H1 (cell line): ENCODE results near the gene ARMC7.

Source experiments
- POLR2A ChIP-seq, 2 experiments: IDR thresholded peaks; 1 replicate in 1 of 2; 2 replicates in 1 of 2; pipeline ENCODE4 v1.6.1; 2011; ENCODE audit warnings: low read depth in 2 of 2, low read length in 2 of 2, mild to moderate bottlenecking in 2 of 2; ENCODE audit errors: control extremely low read depth in 1 of 2
- POLR2AphosphoS5 ChIP-seq: IDR thresholded peaks from 2 replicates; pipeline ENCODE4 v1.6.1; 2011; ENCODE audit warnings: low read depth, low read length
- SRF ChIP-seq: IDR thresholded peaks from 2 replicates; pipeline ENCODE4 v1.6.1; 2011; ENCODE audit warnings: mild to moderate bottlenecking, low read depth, low read length, moderate library complexity
- TF ChIP-seq, protein P1 (sequence below), 3 experiments: IDR thresholded peaks; 1 replicate in 2 of 3; 2 replicates in 1 of 3; pipeline versions ENCODE4 v1.5.1 to v1.6.1; 2011; ENCODE audit warnings: low read length in 3 of 3, mild to moderate bottlenecking in 3 of 3, inconsistent platforms in 2 of 3, low read depth in 1 of 3, moderate library complexity in 1 of 3; ENCODE audit not compliant: insufficient read depth in 1 of 3; ENCODE audit errors: control extremely low read depth in 1 of 3

DNA sequence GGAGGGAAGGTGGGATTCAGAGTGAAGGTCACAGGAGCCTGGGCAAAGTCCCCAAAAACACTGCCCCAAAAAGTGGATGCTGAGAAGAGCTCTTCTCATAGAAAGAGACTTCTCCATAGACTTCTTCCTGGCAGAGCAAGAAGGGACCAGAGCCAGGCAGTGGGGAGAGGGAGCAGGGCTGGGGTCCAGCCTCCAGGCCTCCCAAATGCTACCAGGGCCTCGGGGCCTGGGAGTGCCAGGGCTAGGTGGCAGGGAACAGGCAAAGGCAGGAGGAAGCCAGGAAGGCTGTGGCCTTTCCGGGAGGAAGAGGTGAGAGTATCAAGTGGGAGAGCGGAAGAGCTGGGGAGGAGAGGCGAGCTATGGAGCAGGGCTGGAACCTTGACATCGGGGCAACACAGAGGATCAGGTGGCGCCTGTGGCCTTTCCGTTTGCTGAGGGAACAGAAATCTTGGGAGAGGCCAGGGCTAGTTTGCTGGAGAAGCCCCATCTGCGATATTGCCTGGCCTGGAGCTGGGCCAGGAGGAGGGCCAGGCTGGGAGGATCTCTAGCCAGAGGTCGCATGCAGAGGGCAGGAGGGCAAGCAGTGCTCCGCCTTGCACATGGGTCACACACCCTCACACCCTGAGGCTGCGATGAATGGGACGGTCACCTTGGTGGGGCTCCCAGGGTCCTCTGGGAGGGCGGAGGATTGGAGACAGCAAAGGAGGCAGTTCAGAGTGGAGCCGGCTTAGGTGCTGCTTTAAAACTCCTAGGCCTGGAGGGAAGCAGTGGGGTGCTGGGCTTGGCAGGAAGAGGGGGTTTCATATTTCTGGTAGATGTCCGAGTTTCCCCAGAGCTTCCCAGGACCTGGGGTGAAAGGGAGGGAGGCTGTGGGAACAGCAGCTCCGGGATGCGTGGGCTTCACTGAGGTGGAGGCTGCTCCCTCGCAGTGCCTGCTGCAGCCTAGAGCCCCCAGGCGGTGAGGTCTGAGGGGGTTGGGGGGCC is 18.6 kb upstream of the ARMC7 start:
- TF ChIP-seq, protein P1, sequence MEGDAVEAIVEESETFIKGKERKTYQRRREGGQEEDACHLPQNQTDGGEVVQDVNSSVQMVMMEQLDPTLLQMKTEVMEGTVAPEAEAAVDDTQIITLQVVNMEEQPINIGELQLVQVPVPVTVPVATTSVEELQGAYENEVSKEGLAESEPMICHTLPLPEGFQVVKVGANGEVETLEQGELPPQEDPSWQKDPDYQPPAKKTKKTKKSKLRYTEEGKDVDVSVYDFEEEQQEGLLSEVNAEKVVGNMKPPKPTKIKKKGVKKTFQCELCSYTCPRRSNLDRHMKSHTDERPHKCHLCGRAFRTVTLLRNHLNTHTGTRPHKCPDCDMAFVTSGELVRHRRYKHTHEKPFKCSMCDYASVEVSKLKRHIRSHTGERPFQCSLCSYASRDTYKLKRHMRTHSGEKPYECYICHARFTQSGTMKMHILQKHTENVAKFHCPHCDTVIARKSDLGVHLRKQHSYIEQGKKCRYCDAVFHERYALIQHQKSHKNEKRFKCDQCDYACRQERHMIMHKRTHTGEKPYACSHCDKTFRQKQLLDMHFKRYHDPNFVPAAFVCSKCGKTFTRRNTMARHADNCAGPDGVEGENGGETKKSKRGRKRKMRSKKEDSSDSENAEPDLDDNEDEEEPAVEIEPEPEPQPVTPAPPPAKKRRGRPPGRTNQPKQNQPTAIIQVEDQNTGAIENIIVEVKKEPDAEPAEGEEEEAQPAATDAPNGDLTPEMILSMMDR (IDR thresholded peaks at IDR 0.05; ENCODE audit: control extremely low read depth in 1 of 3, insufficient read depth in 1 of 3, low read depth in 1 of 3, low read length in 3 of 3) = no peak
- no peak for TF ChIP-seq POLR2A (IDR thresholded peaks at IDR 0.05; ENCODE audit: control extremely low read depth in 1 of 2, low read depth in 2 of 2, low read length in 2 of 2)
- TF ChIP-seq SRF = no peak
- TF ChIP-seq POLR2AphosphoS5 = no peak
